Neural progenitor cell (in vitro differentiated cells): ENCODE results near the gene ABHD17B. TPM values are rescaled to one million over a fixed set of nuclear protein-coding genes. Genes with fewer than 3 reads are reported as not detected.

Experiments
- DNase-seq: peaks from one replicate; pipeline ENCODE4 v3.0.0-alpha.2; 2016; ENCODE audit warnings: low spot score
- H2AFZ ChIP-seq: fragments of 200-600 bp; sonication (generic); replicated peaks from 2 replicates; pipeline ENCODE4 v1.6.1; 2016; ENCODE audit warnings: antibody characterized with exemption
- H3F3A ChIP-seq: fragments of 200-600 bp; sonication (generic); 2 replicates; pipeline ENCODE4 v1.6.1; 2016; ENCODE audit warnings: antibody characterized with exemption, low read depth
- H3K27ac ChIP-seq: fragments of 200-600 bp; sonication (generic); 2 replicates; pipeline ENCODE4 v1.5.1; 2016; ENCODE audit warnings: mild to moderate bottlenecking
- H3K27me3 ChIP-seq: fragments of 200-600 bp; sonication (generic); 2 replicates; pipeline ENCODE4 v1.6.1; 2016; ENCODE audit warnings: mild to moderate bottlenecking, moderate library complexity
- H3K36me3 ChIP-seq: fragments of 200-600 bp; sonication (generic); 2 replicates; pipeline ENCODE4 v1.5.1; 2016
- H3K4me1 ChIP-seq: fragments of 200-600 bp; sonication (generic); 2 replicates; pipeline ENCODE4 v1.6.1; 2016; ENCODE audit warnings: mixed run types
- H3K4me2 ChIP-seq: fragments of 200-600 bp; sonication (generic); 2 replicates; pipeline ENCODE4 v1.6.1; 2016
- H3K4me3 ChIP-seq: fragments of 200-600 bp; sonication (generic); 2 replicates; pipeline ENCODE4 v1.5.1; 2016
- H3K79me2 ChIP-seq: fragments of 200-600 bp; sonication (generic); 2 replicates; pipeline ENCODE4 v1.6.1; 2016; ENCODE audit warnings: low read depth
- H3K9ac ChIP-seq: fragments of 200-600 bp; sonication (generic); 2 replicates; pipeline ENCODE4 v1.6.1; 2016
- H3K9me3 ChIP-seq: fragments of 200-600 bp; sonication (generic); 2 replicates; pipeline ENCODE4 v1.5.1; 2016; ENCODE audit warnings: low read depth
- H4K20me1 ChIP-seq: fragments of 200-600 bp; sonication (generic); 2 replicates; pipeline ENCODE4 v1.6.1; 2016; ENCODE audit warnings: low read depth
- H3K27ac Mint-ChIP-seq: 3 replicates; pipeline ENCODE4 v1.8.0; 2021; ENCODE audit warnings: mixed read lengths
- H3K27me3 Mint-ChIP-seq: 2 replicates; pipeline ENCODE4 v1.8.0; 2022; ENCODE audit warnings: low read depth, mild to moderate bottlenecking, inconsistent platforms, moderate library complexity, mixed read lengths; ENCODE audit not compliant: insufficient read depth
- H3K36me3 Mint-ChIP-seq: 3 replicates; pipeline ENCODE4 v1.8.0; 2021; ENCODE audit warnings: mixed read lengths
- H3K4me1 Mint-ChIP-seq: 3 replicates; pipeline ENCODE4 v1.8.0; 2021; ENCODE audit warnings: mixed read lengths
- H3K4me3 Mint-ChIP-seq: 3 replicates; pipeline ENCODE4 v1.8.0; 2021; ENCODE audit warnings: mild to moderate bottlenecking, moderate library complexity, mixed read lengths
- H3K9me3 Mint-ChIP-seq: 3 replicates; pipeline ENCODE4 v1.8.0; 2020; ENCODE audit warnings: mixed read lengths
- EZH2 ChIP-seq: fragments of 200-600 bp; sonication (generic); IDR thresholded peaks from 2 replicates; pipeline ENCODE4 v1.6.1; 2017; ENCODE audit warnings: antibody characterized with exemption, mild to moderate bottlenecking, moderate library complexity
- EZH2phosphoT487 ChIP-seq: fragments of 200-600 bp; sonication (generic); IDR thresholded peaks from 2 replicates; pipeline ENCODE4 v1.6.1; 2017; ENCODE audit warnings: antibody characterized with exemption
- total RNA-seq: library from RNA; depleted of rRNA; stranded (reverse); fragments of >200 nt; gene quantifications from 2 replicates; pipeline ENCODE4 v1.2.3, GENCODE V29; 2015; ENCODE audit warnings: low replicate concordance
- TF ChIP-seq, protein P1 (sequence below): fragments of 200-600 bp; sonication (generic); IDR thresholded peaks from 2 replicates; pipeline ENCODE4 v1.5.1; 2017; ENCODE audit warnings: antibody characterized with exemption, mild to moderate bottlenecking

Gene ABHD17B
- total RNA-seq, 1 donor from 2014 or later, result 96.6 TPM

DNA sequence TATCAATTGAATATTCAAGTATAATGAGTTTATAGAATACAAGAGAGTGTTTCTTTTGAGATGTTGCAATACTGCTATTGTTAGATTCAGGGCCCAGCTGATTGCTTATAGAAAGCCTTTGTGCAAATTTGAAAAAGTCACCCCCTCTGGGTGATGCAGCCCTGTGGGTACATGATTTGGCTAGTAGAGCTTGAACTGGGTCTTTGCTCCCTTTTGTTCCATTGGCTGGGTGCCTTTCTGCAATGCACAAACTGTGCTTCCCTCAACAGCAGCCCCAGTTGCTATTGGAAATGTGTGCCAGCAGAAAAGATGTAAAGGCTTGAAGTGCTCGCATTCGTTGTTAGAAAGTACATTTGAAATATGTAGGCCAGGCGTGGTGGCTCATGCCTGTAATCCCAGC, 80.8 kb downstream of the ABHD17B start:
- Mint-ChIP-seq H3K9me3 (peaks cover 14% of the 10 kb centered on the region), H3K4me1 (no peaks in the 10 kb centered on the region), H3K27me3 (peaks cover 5% of the 10 kb centered on the region), H3K27ac (no peak overlapping the region), H3K4me3 (no peak overlapping the region), H3K36me3 (no peaks in the 10 kb centered on the region)
- Histone ChIP-seq H3K79me2 (no peaks in the 10 kb centered on the region), H3K27me3 (no peaks in the 10 kb centered on the region), H3K4me1 (peaks cover 7% of the 10 kb centered on the region), H3K27ac (no peak overlapping the region), H3K36me3 (peaks cover 4% of the 10 kb centered on the region), H3K9ac (no peak overlapping the region), H3K9me3 (peaks cover 5% of the 10 kb centered on the region), H3K4me3 (no peak overlapping the region), H4K20me1 (no peaks in the 10 kb centered on the region), H3F3A (no peaks in the 10 kb centered on the region), H3K4me2 (no peak overlapping the region), H2AFZ (no peak overlapping the region)
- TF ChIP-seq EZH2phosphoT487 (no peak), EZH2 (no peak)
- TF ChIP-seq, protein P1, sequence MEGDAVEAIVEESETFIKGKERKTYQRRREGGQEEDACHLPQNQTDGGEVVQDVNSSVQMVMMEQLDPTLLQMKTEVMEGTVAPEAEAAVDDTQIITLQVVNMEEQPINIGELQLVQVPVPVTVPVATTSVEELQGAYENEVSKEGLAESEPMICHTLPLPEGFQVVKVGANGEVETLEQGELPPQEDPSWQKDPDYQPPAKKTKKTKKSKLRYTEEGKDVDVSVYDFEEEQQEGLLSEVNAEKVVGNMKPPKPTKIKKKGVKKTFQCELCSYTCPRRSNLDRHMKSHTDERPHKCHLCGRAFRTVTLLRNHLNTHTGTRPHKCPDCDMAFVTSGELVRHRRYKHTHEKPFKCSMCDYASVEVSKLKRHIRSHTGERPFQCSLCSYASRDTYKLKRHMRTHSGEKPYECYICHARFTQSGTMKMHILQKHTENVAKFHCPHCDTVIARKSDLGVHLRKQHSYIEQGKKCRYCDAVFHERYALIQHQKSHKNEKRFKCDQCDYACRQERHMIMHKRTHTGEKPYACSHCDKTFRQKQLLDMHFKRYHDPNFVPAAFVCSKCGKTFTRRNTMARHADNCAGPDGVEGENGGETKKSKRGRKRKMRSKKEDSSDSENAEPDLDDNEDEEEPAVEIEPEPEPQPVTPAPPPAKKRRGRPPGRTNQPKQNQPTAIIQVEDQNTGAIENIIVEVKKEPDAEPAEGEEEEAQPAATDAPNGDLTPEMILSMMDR, result no peak
- no peak for DNase-seq

DNA sequence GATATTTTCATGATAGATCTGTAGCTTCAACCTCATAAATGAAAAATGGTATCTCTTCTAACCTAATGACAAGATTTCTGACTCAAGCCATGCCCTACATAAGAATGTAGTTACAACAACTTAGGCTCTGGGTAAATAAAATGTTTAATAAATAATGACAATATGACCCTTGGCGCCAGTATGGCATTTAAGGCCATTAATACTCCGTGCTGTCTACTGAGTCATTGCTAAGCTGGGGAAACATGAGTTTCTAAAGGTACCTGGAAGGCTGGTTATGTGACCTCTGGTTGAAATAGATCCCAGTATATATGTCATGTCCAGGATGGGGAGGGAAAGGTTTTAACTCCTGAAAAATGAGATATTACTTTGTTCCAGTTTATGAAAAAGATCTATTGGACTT, 84.7 kb downstream of the ABHD17B start:
- no peak overlapping the region for H3K4me3 ChIP-seq
- no peaks in the 10 kb centered on the region for H3K9me3 Mint-ChIP-seq
- no peaks in the 10 kb centered on the region for H3K27me3 ChIP-seq
- H3K4me1 Mint-ChIP-seq, result peaks cover 3% of the 10 kb centered on the region
- no peaks in the 10 kb centered on the region for H3K36me3 Mint-ChIP-seq
- H3K79me2 ChIP-seq, result no peaks in the 10 kb centered on the region
- H2AFZ ChIP-seq, result no peak overlapping the region
- H3K27ac Mint-ChIP-seq, result no peak overlapping the region
- peaks cover 7% of the 10 kb centered on the region for H3K4me1 ChIP-seq
- no peak overlapping the region for H3K27ac ChIP-seq
- H3F3A ChIP-seq, result no peaks in the 10 kb centered on the region
- TF ChIP-seq, protein P1, result no peak
- TF ChIP-seq EZH2phosphoT487, result no peak
- TF ChIP-seq EZH2, result no peak
- DNase-seq, result no peak
- H3K4me3 Mint-ChIP-seq, result no peak overlapping the region
- H3K9ac ChIP-seq, result no peak overlapping the region
- H3K4me2 ChIP-seq, result no peak overlapping the region
- peaks cover 4% of the 10 kb centered on the region for H3K27me3 Mint-ChIP-seq
- H3K9me3 ChIP-seq, result no peaks in the 10 kb centered on the region
- no peaks in the 10 kb centered on the region for H3K36me3 ChIP-seq
- H4K20me1 ChIP-seq, result no peaks in the 10 kb centered on the region

DNA sequence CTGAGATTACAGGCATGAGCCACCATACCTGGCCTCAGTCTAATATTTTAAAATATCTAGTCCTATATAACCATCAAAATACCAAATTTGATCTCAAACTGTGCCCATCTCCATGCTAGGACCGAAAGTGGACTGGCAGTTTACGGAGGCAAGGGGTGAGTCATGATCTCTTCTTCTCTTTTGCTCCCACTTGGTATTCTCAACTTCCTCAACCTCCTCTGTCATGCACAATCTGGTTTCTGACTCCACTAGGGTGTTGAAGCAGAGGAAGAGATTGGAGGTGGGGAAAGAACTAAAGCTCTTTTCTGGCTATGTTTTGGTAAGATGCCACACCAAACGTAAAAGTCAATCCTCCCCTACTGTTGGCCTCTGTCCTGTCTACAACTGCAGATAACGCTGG, 86.7 kb downstream of the ABHD17B start:
- H3K36me3 Mint-ChIP-seq, result no peaks in the 10 kb centered on the region
- Histone ChIP-seq H3K4me3 (no peak overlapping the region), H3K9ac (no peak overlapping the region), H3K79me2 (no peaks in the 10 kb centered on the region), H3K9me3 (no peaks in the 10 kb centered on the region), H4K20me1 (no peaks in the 10 kb centered on the region), H3K4me2 (no peak overlapping the region), H3K4me1 (peaks cover 4% of the 10 kb centered on the region), H3F3A (no peaks in the 10 kb centered on the region), H2AFZ (no peak overlapping the region), H3K27me3 (no peaks in the 10 kb centered on the region), H3K36me3 (no peaks in the 10 kb centered on the region), H3K27ac (no peak overlapping the region)
- no peak for TF ChIP-seq EZH2
- no peak for TF ChIP-seq EZH2phosphoT487
- TF ChIP-seq, protein P1, result no peak
- no peaks in the 10 kb centered on the region for H3K9me3 Mint-ChIP-seq
- H3K4me1 Mint-ChIP-seq, result peaks cover 3% of the 10 kb centered on the region
- no peak overlapping the region for H3K4me3 Mint-ChIP-seq
- peak overlapping the region; percentile 33 for H3K27ac Mint-ChIP-seq
- H3K27me3 Mint-ChIP-seq, result peaks cover 4% of the 10 kb centered on the region
- no peak for DNase-seq
